ENCODE data around the gene C22orf15. TPM values are rescaled to one million over a fixed set of nuclear protein-coding genes. Genes with fewer than 3 reads are reported as not detected.

C22orf15 gene
- total and polyA plus RNA-seq, 2 of the 8 experiments (the other 6 are each of a cell fraction or from before 2014, with no cell fraction given) = 4.2 to 4.9 TPM

- TF ChIP-seq BACH1 (IDR thresholded peaks at IDR 0.05; ENCODE audit: low read length) (peak; percentile 32; the same call in 1 of the 2 replicates), E2F6 (IDR thresholded peaks at IDR 0.05) (peak; percentile 41; the same call in 1 of the 2 replicates), TAF1 (IDR thresholded peaks at IDR 0.05; ENCODE audit: low read depth, low read length) (0 out of 2 replicates have a peak, but pooled peaks have one; percentile 10), HDAC2 (IDR thresholded peaks at IDR 0.05; ENCODE audit: borderline replicate concordance in 1 of 2, low read depth in 2 of 2, low read length in 2 of 2) (no peak; a peak in 1 of 4 replicates), KDM4A (IDR thresholded peaks at IDR 0.05; ENCODE audit: low read depth, low read length, severe bottlenecking) (peak; percentile 44), SP2 (IDR thresholded peaks at IDR 0.05; ENCODE audit: low read length) (no peak), MAX (IDR thresholded peaks at IDR 0.05) (0 out of 2 replicates have a peak, but pooled peaks have one; percentile 13)
Observed at GRCh38 chr22:23772649-23773473, 10.1 kb downstream of the C22orf15 start, which contains the start of gene MMP11 (continued).

All from H1 (cell line).